Activated CD4-positive, alpha-beta T cell treated with anti-CD3 and anti-CD28 coated beads, Interleukin-2, Interleukin-4, amounts not matched to agents 100 ng/mL and 50 ng/mL, durations not matched to agents 16 hours and 8 hours (primary cell): Measurements from ENCODE around the gene SLCO2B1.

Source experiments
- DNase-seq: peaks from one replicate; pipeline ENCODE4 v3.0.0-alpha.2; 2020; ENCODE audit warnings: low spot score

The SLCO2B1 gene

DNA sequence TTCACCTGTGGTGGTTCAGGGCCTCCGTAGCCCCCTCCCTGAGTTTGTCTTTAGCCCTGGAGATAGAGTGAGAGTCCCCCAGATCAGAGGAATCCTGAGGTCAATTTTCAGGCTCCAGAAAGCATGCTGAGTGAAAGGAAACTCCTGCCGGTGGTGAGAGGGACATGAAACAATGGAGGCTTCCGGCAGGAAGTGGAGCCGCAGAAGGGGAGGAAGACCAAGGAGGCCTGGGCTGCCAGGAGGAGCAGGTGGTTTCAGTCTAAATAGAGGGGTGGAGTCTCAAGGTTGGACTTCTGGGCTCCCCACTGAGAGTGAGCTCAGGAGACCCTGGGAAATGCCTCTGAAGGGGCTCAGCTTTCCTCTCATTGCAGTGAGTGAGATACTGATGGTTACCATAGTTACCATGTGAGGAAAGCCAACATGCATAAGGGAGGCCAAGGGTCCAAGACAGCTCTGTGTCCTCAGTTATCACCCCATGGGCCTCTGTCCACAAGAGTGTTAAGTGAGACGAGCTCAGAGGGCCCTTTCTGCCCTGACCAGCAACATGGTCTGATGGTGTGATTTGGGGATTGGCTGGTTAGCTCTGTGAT lies 10.7 kb downstream of the SLCO2B1 start:
- DNase-seq = no peak

DNA sequence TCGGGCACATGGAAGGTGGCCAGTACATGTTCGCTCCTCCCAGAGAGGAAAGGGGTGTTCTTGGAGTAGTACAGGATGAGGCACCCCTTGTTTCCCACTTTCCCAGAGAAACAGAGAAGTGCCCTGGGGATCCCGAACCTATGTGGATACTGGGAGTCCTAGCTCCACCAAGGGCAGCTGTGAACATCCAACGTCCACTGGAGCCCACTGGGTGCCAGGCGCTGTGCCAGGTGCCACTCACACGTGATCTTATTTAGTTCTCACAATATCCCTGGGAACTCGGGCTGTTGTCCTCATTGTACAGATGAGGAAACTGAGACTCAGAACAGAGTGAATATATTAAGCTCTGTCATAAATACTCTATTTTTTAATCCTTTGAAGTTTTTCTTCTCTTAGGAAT lies 12.0 kb downstream of the SLCO2B1 start:
- no peak for DNase-seq

DNA sequence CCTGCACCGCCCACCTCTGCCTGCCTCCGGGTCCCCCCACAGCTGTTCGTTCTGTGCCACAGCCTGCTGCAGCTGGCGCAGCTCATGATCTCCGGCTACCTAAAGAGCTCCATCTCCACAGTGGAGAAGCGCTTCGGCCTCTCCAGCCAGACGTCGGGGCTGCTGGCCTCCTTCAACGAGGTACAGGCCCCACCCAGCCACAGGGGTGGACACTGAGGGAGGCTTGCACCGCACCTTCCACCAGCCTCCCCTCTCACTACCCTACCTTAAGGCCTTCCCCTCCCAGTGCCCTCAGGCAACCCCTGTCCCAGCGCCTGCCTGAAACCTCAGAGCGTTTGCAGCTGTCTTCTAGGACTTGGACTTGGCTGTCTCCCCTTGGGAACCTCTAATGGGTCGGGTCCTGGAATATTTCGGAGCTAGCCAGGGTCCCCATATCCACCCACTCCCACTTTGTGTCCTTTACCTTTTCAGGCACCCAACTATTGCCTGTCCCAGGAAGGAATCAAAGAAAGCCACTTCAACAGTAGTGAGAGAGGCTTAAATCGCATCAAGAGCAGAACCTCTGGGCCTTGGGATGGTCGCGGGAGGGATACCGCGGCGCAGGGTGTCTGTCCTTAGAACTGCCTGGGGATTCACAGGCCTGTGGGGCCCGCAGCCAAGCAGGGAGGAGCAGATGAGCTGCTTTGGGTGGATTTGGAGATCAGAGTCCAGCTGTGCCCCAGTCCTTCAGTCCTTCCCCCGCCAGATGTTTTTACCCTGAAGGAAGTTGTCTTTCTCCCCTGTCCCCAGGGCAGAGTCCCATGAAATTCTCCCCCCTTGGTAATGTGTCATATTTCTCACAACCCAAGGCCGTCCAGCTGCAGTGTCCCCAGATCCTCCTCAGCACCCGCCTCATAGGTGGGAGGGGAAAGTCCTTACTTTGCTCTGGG lies 13.3 kb downstream of the SLCO2B1 start:
- DNase-seq = no peak

DNA sequence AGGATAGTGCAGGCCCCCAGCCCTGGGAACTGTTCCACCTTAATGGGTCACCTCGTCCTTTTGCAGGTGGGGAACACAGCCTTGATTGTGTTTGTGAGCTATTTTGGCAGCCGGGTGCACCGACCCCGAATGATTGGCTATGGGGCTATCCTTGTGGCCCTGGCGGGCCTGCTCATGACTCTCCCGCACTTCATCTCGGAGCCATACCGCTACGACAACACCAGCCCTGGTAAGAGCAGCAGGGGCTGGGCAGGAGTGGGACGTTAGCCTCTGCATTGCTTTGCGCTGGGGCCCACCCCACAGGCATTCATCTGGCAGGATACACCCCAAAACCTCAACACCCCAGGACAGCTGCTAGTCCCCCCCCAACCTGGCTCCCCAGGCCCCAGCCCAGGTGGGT lies 14.8 kb downstream of the SLCO2B1 start:
- DNase-seq = no peak

DNA sequence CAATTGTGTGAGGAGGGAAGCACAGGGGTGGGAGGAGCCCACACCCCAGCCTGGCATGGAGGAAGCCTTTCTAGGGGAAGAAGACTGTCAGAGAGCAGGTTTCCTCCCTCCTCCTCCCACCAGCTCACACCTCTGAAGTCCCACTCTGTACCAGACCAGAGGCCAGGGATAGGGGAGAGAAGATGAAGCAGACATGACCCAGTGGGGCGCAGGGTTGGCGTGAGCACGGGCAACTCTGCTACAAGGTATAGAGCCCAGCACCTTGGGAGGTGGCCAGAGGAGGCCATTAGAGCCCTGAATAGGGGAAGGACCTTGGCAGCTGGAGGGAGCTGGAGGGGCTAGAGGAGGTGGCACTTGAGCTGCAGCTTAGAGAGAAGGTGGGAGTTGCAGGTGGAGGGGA lies 15.9 kb downstream of the SLCO2B1 start:
- DNase-seq = no peak

DNA sequence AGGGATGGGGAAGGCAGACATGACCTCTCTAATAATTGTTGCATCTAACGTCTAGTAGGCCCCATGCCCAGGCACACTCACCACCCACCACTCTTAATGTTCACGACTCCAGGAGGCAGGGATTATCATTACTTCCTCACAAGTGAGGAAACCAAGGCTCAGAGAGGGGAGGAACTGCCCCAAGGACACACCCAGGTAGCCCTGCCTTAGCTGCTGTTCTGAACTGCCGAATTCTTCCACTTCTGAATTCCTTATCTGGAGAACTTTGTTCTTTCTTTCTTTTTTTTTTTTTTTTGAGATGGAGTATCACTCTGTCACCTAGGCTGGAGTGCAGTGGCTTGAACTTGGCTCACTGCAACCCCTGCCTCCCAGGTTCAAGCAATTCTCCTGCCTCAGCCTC lies 16.7 kb downstream of the SLCO2B1 start:
- DNase-seq = no peak

DNA sequence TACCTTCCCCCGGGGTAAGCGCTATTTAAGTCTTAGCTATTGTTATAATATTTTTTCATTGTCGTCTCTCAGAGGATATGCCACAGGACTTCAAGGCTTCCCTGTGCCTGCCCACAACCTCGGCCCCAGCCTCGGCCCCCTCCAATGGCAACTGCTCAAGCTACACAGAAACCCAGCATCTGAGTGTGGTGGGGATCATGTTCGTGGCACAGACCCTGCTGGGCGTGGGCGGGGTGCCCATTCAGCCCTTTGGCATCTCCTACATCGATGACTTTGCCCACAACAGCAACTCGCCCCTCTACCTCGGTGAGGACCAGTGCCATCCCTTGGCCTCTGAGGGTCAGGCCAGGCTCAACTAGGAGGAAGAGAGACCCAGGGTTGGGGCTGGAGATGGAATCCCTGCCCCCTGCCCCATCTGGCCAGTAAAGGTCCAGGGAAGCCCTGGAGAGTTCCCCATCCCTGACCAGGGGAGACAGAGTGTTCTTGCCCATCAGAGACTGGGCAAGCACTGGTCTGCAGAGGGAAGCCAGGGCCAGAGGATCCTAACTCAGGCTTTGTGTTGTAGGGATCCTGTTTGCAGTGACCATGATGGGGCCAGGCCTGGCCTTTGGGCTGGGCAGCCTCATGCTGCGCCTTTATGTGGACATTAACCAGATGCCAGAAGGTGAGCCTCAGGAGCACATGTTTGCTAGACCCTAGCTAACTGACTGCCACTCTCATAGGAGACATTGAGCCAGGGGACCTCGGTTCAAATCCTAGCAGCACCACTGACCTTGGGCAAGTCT lies 18.4 kb downstream of the SLCO2B1 start:
- DNase-seq = no peak

DNA sequence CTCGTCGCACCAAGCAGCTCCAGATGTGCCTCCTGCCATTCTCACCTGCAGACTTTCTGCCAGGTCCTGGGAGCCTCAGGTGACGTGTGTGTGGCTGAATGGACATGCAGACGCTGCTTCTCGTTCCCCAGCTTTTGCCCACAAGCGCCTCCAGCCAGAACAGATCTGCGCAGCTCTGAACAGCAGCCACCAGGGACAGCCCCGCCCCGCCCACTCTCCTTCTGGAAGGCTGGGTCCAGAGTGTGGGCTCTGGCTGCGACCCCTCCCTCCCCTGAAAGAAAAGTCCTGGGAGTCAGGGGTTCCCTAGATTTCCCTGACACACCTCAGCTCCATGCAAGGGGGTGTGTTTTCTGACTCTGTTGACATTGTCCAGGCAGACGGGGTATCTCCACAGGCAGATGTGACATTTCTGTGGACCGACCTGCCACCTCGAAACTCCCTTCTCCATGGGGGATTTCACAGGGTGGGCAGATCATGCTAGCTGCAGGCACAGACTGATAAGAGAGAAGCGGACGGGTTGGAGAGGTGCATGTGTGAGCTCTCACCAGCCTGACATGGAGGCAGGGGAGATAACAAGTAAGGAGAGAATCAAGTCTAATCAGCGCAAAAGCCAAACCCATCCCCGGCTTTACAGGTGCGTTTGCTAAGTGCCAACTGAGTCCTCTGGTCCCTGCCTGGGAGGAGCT lies 19.8 kb downstream of the SLCO2B1 start:
- no peak for DNase-seq

DNA sequence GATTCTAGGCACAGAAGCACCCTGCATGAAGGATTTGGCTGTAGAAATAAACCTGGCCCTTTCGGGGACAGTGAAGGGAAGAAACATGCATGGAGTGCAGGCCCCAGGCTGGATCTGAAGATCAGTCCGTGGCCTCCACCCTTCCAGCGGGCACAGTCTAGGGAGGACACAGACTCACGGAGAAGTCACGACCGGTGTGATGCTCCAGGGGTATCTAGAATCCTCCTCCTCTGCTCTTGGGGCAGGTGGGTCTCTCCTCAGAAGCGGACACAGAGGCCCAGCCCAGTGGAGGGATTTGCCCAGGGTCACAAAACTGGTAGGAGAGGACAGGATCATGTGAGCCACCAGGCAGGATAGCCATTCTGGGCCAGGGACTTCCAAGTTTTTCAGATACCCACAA lies 22.4 kb downstream of the SLCO2B1 start:
- DNase-seq = no peak

DNA sequence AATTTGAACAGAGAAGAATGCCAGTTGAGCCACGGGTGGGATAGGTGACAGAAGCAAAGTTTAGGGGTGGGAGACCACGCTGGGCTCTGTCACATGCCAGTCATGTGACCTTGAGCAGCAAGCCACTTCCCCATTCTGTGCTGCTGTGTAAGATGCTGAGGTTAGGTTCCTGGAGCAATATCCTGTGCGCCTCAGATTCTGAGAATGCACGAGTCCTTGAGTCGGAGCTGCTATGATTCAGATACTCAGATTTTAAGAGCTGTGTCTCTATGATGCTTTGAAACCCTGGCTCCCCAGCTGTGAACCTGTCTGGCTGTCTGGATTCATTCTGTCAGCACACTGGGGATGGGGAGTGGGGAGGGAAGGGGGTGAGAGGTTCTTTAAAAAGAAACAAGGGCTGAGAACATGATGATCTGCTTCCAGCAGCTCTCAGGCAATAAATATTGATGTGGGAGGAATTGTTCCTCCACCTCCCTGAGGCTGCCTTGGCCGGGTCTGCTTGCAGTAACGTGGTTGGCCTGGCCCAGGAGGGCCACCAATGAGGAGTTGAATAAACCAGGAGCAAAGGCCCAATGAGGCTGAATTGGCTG lies 24.0 kb downstream of the SLCO2B1 start:
- DNase-seq = peak; percentile 60

DNA sequence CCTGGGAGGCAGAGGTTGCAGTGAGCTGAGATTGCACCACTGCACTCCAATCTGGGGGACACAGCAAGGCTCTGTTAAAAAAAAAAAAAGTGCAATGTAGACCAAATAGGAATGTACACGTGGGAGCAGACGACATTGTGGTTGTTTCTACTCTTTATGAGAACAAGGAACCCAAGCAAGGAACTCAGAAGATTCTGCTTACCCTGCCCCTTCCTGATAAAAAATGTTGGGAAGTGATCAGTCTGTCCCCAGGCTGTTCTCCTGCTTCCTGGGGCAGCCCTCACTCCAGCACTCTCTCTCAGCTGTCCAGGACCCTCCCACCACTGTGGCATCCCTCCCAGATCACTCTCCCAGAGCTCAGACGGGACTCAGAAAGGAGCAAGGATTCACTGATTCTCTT lies 31.8 kb downstream of the SLCO2B1 start:
- DNase-seq = no peak

DNA sequence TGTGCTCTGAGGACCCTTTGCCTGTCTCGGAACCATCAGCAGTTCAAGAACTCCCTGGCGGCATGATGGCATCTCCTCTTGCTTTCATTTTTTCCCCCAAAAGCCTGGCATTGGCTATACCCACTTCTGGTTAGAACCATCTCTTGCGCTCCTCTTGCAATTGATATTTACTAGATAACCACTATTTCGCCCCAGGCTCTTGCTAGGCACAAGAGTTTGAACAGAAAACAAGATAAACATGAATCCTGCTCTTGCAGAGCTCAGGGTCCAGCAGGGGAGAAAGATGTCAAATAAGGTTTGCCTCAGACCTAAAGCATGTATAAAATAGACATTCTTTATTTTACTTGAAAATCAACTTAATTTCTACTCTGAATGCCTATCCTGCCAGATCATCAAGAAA lies 33.1 kb downstream of the SLCO2B1 start:
- no peak for DNase-seq

DNA sequence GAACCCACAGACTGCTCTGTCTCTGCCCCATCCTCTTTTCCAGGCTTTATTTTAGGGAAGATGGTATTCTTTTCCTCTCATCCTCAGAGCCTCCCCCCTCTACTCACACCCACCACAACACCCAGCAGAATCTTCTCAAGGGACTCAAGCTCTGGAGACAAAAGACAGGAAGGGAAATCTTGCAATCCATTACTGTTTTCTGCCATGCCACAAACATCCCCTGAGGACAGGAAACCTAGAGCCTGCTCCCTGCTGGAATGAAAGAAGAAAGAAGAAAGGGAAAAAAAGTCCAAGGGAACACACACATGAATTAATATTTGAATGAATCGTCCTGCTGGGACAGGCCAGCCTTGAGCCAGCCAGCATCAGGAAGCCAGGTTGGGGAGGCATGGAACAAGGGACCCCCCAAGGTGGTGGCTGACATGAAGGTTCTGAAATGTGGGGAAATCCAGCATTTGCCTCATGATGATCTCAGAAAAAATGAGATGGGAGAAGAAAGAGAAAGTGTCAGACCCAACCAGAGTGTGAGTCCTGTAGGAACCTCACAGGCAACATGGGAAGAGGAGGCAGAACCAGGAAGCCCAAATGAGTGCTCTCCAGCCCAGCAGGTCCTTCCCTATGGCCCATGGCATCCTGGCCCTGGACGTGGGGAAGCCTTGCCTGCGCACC lies 34.0 kb downstream of the SLCO2B1 start:
- no peak for DNase-seq

DNA sequence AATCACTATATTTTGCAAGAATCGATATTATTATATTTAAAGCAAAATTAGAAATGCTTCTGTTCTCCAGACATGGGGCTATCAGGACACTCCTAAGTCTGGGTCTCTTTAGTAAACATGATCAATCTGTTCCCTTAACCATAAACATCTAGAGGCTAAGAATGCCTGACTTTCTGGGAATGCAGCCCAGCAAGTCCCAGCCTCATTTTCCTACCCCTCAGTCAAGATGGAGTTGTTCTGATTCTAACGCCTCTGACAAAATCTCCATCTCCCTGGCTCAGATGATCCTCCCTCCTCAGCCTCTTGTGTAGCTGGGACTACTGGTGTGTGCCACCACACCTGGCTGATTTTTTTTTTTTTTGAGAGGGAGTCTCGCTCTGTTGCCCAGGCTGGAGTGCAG lies 35.0 kb downstream of the SLCO2B1 start:
- no peak for DNase-seq

DNA sequence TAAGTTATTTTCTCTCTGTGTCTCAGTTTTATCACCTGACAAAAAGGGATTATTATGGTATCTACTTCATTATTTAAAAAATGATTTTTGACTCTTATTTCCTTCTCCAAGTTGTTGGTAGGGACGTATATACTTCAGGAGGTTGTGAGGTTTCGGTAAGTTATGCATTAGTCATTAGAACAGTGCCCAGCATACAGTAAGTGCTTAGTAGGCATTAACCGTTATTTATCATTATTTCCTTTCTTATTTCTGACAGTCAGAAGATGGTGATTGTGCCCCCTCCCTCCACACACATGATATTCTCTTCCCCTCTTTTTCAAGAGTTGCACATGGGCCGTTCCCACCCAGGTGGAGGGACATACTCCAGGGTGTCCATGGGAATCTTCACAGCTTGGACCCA lies 36.1 kb downstream of the SLCO2B1 start:
- DNase-seq = no peak

DNA sequence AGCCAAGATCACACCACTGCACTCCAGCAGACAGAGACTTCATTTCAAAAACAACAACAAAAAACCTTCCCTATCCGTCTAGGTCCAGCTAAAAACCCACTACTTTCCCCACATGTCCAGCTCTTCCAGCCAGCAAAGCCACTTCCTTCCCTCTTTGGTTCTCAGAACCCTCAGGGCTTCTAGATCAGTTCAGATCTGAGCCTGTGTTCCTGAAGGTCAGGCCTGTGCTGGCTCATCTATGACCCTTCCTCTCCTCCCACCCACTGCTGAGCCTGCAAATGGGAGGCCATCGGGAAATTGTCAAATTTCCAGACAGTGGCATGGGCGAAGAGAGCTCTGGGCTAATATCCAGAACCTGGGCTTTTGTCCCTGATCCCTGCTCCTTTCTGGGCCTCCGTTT lies 37.8 kb downstream of the SLCO2B1 start:
- DNase-seq = no peak

DNA sequence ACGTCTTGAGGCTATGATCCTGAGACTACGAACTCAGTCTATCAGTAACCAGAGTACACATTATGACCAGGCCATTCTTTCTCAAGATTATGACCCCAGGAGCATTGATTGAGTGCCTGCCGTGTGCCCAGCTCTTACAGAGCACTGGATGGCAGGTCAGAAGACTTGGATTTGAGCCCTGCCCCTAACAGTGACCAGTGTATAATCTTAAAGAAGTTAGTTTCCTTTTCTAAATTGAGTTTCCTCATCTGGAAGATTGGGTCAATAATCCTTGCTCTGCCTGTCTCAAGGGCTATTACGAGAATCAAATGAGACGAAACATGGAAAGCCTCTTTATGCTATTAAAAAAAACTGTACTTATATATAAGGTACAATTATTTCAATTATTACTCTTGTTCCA lies 38.2 kb downstream of the SLCO2B1 start:
- DNase-seq = no peak

DNA sequence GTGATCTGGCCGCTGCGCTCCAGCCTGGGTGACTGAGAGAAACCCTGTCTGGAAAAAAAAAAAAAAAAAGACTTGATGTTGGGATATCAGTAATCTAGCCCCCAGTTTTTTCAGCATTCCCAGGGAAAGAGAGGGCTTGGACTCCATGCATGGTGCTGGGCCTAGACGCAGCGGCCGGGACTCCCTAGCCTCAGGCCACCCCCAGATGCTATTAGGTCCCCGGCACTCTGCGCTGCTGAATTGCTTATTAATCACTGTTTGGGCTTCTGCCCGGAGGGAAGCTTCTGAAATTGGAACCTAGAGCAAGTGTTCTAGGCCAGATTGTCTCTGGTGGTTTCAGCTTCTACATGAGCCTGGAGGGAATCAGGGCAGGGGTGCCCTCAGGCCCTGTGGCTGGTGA lies 39.0 kb downstream of the SLCO2B1 start:
- DNase-seq = no peak

DNA sequence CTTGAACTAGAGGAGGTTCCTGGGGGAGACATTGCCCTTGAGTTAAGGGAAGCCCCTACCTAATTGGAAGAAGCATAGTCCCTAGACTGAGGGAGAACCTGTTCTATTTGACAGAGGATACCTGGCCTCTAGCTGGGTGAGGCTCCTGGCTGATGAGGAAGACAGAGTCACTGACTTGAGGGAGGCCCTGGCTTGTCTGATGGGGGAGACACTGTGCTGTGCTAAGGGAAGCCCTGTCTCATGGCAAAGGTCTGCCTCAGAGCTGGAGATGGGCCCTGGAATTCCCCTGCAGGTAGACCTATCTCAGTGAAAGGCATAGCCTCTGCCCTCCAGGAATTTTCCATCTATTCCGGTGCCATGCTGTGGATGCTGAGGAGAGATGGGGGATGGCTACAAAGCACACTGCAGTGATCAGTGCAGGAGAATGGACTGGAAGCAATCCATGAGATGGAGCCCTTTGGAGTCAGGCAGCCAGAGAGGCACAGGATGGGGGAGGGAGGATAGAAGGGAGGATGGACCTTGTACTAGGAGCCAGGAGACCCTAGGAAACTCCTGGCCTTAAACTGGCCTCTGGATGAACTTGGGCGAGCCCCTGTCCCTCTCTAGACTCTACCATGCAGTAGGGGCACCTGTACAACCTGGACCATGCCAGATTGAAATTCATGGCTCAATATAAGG lies 39.9 kb downstream of the SLCO2B1 start:
- DNase-seq = no peak

DNA sequence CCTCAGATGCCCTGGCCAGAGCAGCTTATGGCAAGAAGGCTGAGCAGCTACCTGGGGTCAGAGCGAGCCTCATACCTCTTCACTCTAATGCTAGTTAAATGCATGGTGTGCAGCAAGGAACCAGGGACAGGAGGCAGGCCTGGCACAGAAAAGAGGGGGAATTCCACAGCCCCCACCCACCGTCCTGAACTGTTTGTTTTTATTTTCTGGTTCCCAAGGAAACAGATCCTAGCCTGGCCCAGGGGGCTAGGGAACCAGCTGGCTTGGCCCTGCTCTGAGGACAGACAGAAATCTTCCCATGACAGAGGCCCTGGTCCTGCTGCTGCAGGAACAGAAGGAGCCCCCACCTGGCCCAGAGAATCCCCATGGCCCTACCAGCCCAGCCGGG lies 40.4 kb downstream of the SLCO2B1 start:
- no peak for DNase-seq

DNA sequence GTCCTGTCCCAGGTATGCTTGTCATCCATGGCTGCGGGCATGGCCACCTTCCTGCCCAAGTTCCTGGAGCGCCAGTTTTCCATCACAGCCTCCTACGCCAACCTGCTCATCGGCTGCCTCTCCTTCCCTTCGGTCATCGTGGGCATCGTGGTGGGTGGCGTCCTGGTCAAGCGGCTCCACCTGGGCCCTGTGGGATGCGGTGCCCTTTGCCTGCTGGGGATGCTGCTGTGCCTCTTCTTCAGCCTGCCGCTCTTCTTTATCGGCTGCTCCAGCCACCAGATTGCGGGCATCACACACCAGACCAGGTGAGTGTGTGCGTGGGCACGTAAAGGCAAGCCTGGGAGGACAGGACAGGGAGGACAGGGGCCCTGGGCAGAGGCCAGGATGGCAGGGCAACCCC lies 42.4 kb downstream of the SLCO2B1 start:
- no peak for DNase-seq
